ENCODE data around the gene HTATSF1. TPM values are rescaled to one million over a fixed set of nuclear protein-coding genes. Genes with fewer than 3 reads are reported as not detected.

The HTATSF1 gene
- total RNA-seq (10 to 100 TPM; 23.7 to 54.1 TPM), polyA plus RNA-seq (10 to 100 TPM; 22.0 to 27.0 TPM)
- long read RNA-seq, donor 1, transcript HTATSF1-204 (10 exons, 3,019 nt), result minor isoform, 7 of 57 reads
- long read RNA-seq, donor 1, transcript HTATSF1-201 (9 exons, 2,775 nt), result major isoform, 16 of 57 reads
- long read RNA-seq, donor 1, partial matches to known transcripts, result 34 of 57 reads
- long read RNA-seq, donor 1, other reads (novel, unspliced or antisense), result 0 of 57 reads
- long read RNA-seq, donor 2, partial matches to known transcripts, result 0 of 3 reads
- long read RNA-seq, donor 2, other reads (novel, unspliced or antisense), result 0 of 3 reads
- long read RNA-seq, donor 3, transcript HTATSF1-204 (10 exons, 3,019 nt), result major isoform, 6 of 24 reads
- long read RNA-seq, donor 3, transcript HTATSF1-201 (9 exons, 2,775 nt), result minor isoform, 5 of 24 reads
- long read RNA-seq, donor 3, partial matches to known transcripts, result 13 of 24 reads
- long read RNA-seq, donor 3, other reads (novel, unspliced or antisense), result 0 of 24 reads
- long read RNA-seq, donor 4, transcript HTATSF1-201 (9 exons, 2,775 nt), result major isoform, 6 of 39 reads
- long read RNA-seq, donor 4, partial matches to known transcripts, result 30 of 39 reads
- long read RNA-seq, donor 4, other reads (novel, unspliced or antisense), result 0 of 39 reads
- long read RNA-seq, donor 5, transcript HTATSF1-204 (10 exons, 3,019 nt), result minor isoform, 11 of 34 reads
- long read RNA-seq, donor 5, transcript HTATSF1-201 (9 exons, 2,775 nt), result major isoform, 14 of 34 reads
- long read RNA-seq, donor 5, partial matches to known transcripts, result 8 of 34 reads
- long read RNA-seq, donor 5, other reads (novel, unspliced or antisense), result 0 of 34 reads

- no peaks in the 10 kb centered on the region for H3K9me3 ChIP-seq (ENCODE audit: control insufficient read depth in 4 of 4, insufficient read depth in 3 of 4, low read length in 3 of 4)
- peak within 1 kb of the TSS; percentile 44 for H3K4me3 ChIP-seq
- H3K27ac ChIP-seq (ENCODE audit: low read depth in 1 of 2, low read length in 1 of 2), result peak within 1 kb of the TSS; percentile 87 to 95
- H3K9ac ChIP-seq (ENCODE audit: insufficient read depth in 1 of 2, low read length in 2 of 2), result peak within 1 kb of the TSS; percentile 85 to 93
- no peak for ATAC-seq (ENCODE audit: insufficient read depth, low FRiP score)
- H3K4me1 ChIP-seq (ENCODE audit: control insufficient read depth in 5 of 5, insufficient read depth in 5 of 5, low read length in 5 of 5), result peaks cover 0 to 5% (median 0%) of the 10 kb centered on the region in 5 donors
- DNase-seq, result no peak
- 0 to 41% methylated on average over 22 to 35 of the region's 35 CpGs for WGBS, 2 donors
- H3K36me3 ChIP-seq (ENCODE audit: control insufficient read depth in 4 of 4, insufficient read depth in 4 of 4, low read length in 4 of 4), result peaks cover 0 to 3% (median 1%) of the 10 kb centered on the region in 4 donors
- peaks cover 0 to 7% (median 4%) of the 10 kb centered on the region in 3 donors for H3K27me3 ChIP-seq (ENCODE audit: control insufficient read depth in 3 of 3, insufficient read depth in 3 of 3, low read length in 2 of 3)
- no peak for TF ChIP-seq CTCF (IDR thresholded peaks at IDR 0.05; ENCODE audit: control extremely low read depth, extremely low read depth)
Measured at GRCh38 chrX:136497556-136498052, at the start of gene HTATSF1. Gene HTATSF1, plus strand, starts transcription at chrX:136497592. Its CDS starts 93 bp downstream, at chrX:136497685.

DNA sequence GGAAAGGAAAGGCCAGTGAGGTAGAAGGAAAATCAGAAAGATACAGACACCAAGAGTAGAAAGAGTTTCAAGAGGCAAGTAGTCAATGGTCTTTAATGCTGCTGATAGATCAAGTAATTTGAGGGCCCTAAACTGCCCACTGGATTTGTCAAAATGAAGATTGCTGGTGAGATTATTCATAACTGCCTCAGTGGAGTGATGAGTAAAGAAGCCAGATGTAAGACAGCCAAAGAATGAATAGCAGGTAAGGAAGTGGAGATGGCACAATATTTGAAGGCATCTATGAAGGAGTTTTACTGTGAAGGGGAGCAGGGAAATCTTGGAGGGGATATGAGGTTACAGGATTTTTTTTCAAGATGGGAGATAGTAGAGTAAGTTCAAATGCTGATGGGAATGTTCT lies 49.4 kb upstream of the HTATSF1 start:
- H3K9ac ChIP-seq (ENCODE audit: insufficient read depth in 1 of 2, low read length in 2 of 2), result no peak overlapping the region
- TF ChIP-seq CTCF (IDR thresholded peaks at IDR 0.05; ENCODE audit: control extremely low read depth, extremely low read depth), result no peak
- no peaks in the 10 kb centered on the region for H3K9me3 ChIP-seq (ENCODE audit: control insufficient read depth in 4 of 4, insufficient read depth in 3 of 4, low read length in 3 of 4)
- no peak for DNase-seq
- no peaks in the 10 kb centered on the region for H3K36me3 ChIP-seq (ENCODE audit: control insufficient read depth in 4 of 4, insufficient read depth in 4 of 4, low read length in 4 of 4)
- no peak overlapping the region for H3K27ac ChIP-seq (ENCODE audit: low read depth in 1 of 2, low read length in 1 of 2)
- H3K4me3 ChIP-seq, result no peak overlapping the region
- no peaks in the 10 kb centered on the region for H3K4me1 ChIP-seq (ENCODE audit: control insufficient read depth in 5 of 5, insufficient read depth in 5 of 5, low read length in 5 of 5)
- no peaks in the 10 kb centered on the region for H3K27me3 ChIP-seq (ENCODE audit: control insufficient read depth in 3 of 3, insufficient read depth in 3 of 3, low read length in 2 of 3)
- no peak for ATAC-seq (ENCODE audit: insufficient read depth, low FRiP score)

DNA sequence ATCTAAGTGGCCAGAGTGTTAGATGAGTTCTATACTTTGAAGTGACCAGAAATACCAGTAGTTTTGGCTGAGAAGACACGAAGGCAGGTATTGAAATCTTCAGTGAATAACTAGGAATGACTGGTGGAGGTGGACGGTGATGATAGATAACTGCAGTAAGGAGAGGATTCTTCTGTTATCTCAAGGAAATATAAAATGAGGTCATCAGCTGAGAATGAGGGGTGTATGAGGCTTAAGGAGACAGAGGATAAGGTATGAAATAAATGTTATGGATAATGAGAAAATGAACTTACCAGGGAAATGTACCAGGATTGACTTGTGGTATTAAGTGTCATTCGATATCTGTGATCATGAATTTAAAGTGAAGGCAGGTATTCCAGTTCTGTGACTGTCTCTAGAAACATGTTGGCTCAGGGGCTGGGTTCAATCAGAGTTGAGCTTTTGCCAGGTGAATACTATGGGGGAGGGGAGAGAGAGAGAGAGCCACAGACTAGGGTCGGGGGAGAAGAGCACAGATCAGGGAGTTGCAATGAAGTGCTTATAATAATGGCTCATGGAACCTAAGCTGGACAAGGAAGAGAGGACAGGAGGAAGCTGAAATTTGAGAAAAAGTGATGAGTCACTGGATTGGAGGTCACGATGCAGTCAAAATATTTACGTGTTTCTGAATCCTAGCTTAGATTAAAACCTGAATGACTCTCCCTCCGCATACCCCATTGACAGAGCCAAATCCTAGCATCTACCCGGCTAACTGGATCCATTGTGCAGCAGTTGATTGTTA lies 47.2 kb upstream of the HTATSF1 start:
- H3K27ac ChIP-seq (ENCODE audit: low read depth in 1 of 2, low read length in 1 of 2), result no peak overlapping the region
- ATAC-seq (ENCODE audit: insufficient read depth, low FRiP score), result no peak
- no peaks in the 10 kb centered on the region for H3K27me3 ChIP-seq (ENCODE audit: control insufficient read depth in 3 of 3, insufficient read depth in 3 of 3, low read length in 2 of 3)
- 57 to 58% methylated on average over 8 of the region's 8 CpGs for WGBS, 2 donors
- no peaks in the 10 kb centered on the region for H3K36me3 ChIP-seq (ENCODE audit: control insufficient read depth in 4 of 4, insufficient read depth in 4 of 4, low read length in 4 of 4)
- DNase-seq, result no peak
- H3K9ac ChIP-seq (ENCODE audit: insufficient read depth in 1 of 2, low read length in 2 of 2), result no peak overlapping the region
- no peaks in the 10 kb centered on the region for H3K4me1 ChIP-seq (ENCODE audit: control insufficient read depth in 5 of 5, insufficient read depth in 5 of 5, low read length in 5 of 5)
- TF ChIP-seq CTCF (IDR thresholded peaks at IDR 0.05; ENCODE audit: control extremely low read depth, extremely low read depth), result no peak
- H3K4me3 ChIP-seq, result no peak overlapping the region
- H3K9me3 ChIP-seq (ENCODE audit: control insufficient read depth in 4 of 4, insufficient read depth in 3 of 4, low read length in 3 of 4), result no peaks in the 10 kb centered on the region
